Regular cardiac myocyte (primary cell): Measurements from ENCODE around the gene KRTAP1-4. TPM values are rescaled to one million over a fixed set of nuclear protein-coding genes. Genes with fewer than 3 reads are reported as not detected.

Experiments
- total RNA-seq: library from RNA; depleted of rRNA; stranded (reverse); fragments of >200 nt; gene quantifications from 2 replicates; pipeline ENCODE4 v1.2.3, GENCODE V29; 2014

Gene KRTAP1-4
- not detected in 2 replicates for total RNA-seq

DNA sequence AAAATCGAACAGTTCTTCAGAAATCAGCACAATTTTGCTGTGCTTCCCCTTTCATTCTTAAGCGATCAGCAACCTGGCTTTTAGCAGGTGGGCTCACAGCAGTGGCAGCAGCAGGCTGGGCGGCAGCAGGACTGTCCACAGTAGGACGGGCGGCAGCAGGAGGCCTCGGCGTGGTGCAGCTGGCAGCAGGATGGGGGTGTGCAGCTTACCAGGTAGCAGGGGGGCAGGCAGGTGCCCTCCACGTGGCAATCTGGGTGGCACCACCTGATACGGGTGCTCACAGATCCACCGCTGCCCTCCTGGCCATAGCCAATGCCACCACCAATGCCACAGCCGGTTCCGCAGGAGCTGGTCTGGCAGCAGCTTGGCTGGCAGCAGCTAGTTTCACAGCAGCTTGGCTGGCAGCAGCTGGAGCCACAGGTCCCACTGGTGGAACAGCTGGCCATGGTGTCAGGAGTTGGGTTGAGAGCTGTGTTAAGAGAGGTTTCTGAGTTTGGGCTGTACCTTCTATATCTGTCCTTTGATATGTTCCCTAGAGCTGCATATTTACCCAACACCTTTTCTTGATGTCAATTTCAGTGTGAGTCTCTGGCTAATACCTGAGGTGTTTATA, at the start of gene KRTAP1-4:
TSS of gene KRTAP1-4 (minus strand) at position 563 of the 613 bp plus-strand sequence. CDS start at position 446, 117 bp downstream.

DNA sequence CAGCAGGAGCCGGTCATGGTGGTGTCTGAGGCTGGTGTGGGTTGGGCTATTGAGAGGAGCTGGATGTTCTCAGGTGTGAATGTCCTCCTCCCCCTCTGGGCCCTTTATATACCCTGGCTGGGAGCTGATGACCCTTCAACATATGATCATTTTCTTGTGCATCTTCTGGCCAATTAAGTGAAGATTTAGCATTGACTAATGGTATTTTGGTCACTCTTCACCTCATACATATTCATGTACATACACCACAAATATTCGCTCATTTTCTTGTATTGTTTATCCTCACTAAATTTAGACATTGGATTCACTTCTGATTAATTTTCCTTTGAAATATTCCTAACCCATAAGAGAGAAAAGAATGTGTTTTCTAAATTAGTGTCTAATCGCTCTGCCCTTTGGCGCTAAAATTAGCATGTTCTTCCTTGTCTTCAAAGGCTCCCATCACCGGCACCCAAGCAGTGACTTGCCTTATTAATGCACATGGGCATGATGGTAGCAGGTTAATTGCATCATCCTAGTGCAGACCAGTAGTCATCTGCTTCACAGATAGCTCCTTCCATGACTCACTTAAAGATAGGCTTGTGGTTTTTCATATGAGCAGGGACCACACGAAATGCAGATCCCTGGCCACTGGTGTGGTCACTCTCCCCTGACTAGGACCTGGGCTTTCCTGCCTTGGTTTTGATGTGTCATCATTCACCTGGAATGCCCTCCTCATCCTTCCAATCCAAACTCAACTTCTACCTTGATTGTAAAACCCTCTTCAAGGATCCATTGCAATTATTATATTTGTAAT, 36.0 kb upstream of the KRTAP1-4 start, which contains the start of gene KRTAP2-4:
TSS of gene KRTAP2-4 (minus strand) at position 51 of the 796 bp plus-strand sequence. CDS start at position 17, 34 bp downstream.

GRCh38 chr17:41060052-41060604, 30.1 kb upstream of the KRTAP1-4 start, which contains the start of gene KRTAP2-3:
Gene KRTAP2-3, minus strand, starts transcription at chr17:41060114. Its CDS starts 64 bp downstream, at chr17:41060050.

GRCh38 chr17:41055130-41055529, 25.1 kb upstream of the KRTAP1-4 start, which contains the start of gene KRTAP2-2:
Gene KRTAP2-2, minus strand, starts transcription at chr17:41055230. Its CDS starts 19 bp downstream, at chr17:41055211.

GRCh38 chr17:41046735-41047465, 16.9 kb upstream of the KRTAP1-4 start, which contains the start of gene KRTAP2-1:
Gene KRTAP2-1, minus strand, starts transcription at chr17:41047316. Its CDS starts 49 bp downstream, at chr17:41047267.

DNA sequence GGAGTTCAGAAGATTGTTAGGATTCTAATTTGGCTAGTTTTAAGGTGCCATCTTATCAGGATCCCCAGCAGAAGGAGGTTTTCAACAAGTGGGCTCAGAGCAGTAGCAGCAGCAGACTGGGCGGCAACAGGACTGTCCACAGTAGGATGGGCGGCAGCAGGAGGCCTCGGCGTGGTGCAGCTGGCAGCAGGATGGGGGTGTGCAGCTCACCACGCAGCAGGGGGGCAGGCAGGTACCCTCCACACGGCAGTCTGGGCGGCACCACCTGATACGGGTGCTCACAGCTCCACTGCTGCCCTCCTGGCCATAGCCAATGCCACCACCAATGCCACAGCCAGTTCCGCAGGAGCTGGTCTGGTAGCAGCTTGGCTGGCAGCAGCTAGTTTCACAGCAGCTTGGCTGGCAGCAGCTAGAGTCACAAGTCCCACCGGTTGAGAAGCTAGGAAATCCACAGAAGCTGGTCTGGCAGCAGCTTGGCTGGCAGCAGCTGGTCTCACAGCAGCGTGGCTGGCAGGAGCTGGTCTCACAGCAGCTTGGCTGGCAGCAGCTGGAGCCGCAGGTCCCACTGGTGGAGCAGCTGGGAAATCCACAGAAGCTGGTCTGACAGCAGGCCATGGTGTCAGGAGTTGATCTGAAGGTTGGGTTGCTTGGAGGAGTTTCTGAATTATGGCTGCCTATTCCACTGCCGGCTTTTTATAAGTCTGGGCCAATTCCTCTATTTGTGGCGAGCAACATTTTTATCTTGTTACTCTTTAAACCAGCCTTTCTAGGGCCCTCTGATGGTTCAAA, 11.0 kb upstream of the KRTAP1-4 start, which contains the start of gene KRTAP1-1:
TSS of gene KRTAP1-1 (minus strand) at position 668 of the 789 bp plus-strand sequence. CDS start at position 615, 53 bp downstream.

DNA sequence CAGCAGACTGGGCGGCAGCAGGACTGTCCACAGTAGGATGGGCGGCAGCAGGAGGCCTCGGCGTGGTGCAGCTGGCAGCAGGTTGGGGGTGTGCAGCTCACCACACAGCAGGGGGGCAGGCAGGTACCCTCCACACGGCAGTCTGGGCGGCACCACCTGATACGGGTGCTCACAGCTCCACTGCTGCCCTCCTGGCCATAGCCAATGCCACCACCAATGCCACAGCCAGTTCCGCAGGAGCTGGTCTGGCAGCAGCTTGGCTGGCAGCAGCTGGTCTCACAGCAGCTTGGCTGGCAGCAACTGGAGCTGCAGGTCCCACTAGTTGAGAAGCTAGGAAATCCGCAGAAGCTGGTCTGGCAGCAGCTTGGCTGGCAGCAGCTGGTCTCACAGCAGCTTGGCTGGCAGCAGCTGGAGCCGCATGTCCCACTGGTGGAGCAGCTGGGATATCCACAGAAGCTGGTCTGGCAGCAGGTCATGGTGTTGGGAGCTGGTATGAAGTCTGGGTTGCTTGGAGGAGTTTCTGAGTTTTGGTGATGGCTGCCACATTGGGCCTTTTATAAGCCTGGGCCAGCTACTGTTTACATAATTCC, 4.4 kb upstream of the KRTAP1-4 start, which contains the start of gene KRTAP1-3:
TSS of gene KRTAP1-3 (minus strand) at position 529 of the 590 bp plus-strand sequence. CDS start at position 476, 53 bp downstream.

GRCh38 chr17:41026715-41027471, 3.1 kb downstream of the KRTAP1-4 start, which contains the start of gene KRTAP1-5:
Gene KRTAP1-5, minus strand, starts transcription at chr17:41027208. Its CDS starts 53 bp downstream, at chr17:41027155.

DNA sequence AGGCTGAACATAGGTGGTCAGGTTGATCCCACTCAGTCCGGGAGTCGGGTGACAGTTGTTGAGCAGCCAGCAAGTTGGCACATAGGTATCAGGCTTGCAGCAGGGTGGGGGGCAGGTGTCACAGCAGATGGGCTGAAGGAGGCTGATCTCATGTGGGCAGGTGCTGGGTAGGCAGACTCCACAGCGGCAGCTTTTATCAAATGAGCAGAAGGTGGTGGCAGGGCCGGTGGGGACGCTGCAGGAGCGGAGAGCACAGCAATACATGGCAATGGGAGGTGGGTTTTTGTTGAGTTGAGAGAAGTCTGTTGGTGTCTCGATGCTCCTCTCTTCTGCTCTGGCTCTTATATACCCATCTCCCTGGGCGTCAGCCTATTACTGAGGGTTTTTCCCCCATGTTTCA, 21.2 kb downstream of the KRTAP1-4 start, which contains the start of gene KRTAP3-1:
TSS of gene KRTAP3-1 (minus strand) at position 318 of the 400 bp plus-strand sequence. CDS start at position 264, 54 bp downstream.

DNA sequence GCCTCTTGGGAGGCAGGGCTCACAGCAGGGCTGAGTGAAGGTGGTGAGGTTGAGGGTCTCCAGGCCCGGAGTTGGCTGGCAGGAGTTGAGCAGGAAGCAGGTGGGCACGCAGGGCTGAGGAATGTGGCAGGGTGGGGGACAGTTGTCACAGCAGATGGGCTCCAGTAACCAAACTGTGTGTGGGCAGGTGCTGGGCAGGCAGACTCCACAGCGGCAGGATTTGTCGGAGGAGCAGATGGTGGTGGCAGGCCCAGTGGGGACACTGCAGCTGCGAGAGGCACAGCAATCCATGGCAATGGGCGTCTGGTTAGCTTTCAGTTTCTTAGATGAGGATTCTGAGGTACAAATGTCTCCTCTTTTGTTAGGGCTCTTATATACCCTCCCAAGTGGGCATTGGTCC, 30.4 kb downstream of the KRTAP1-4 start, which contains the start of gene KRTAP3-2:
TSS of gene KRTAP3-2 (minus strand) at position 344 of the 400 bp plus-strand sequence. CDS start at position 291, 53 bp downstream.

DNA sequence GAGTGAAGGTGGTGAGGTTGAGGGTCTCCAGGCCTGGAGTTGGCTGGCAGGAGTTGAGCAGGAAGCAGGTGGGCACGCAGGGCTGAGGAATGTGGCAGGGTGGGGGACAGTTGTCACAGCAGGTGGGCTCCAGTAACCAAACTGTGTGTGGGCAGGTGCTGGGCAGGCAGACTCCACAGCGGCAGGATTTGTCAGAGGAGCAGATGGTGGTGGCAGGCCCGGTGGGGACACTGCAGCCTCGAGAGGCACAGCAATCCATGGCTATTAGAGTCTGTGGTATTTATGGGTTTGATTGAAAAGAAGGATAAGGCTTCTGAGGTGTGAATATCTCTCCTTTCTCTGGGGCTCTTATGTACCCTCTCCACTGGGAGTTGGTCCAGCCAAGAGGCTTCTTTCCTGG, 36.2 kb downstream of the KRTAP1-4 start, which contains the start of gene KRTAP3-3:
TSS of gene KRTAP3-3 (minus strand) at position 326 of the 400 bp plus-strand sequence. CDS start at position 259, 67 bp downstream.

GRCh38 chr17:40984226-40984625, 45.8 kb downstream of the KRTAP1-4 start, which contains the start of gene KRT40:
Gene KRT40, minus strand, starts transcription at chr17:40984326. Its CDS starts 53 bp downstream, at chr17:40984273.

Other genes with a start within 250 kb of the KRTAP1-4 start
- gene KRT27, start 247.6 kb downstream of the KRTAP1-4 start, total RNA-seq: not detected in 2 replicates
- not detected in 2 replicates for gene KRT28, start 230.2 kb downstream of the KRTAP1-4 start, total RNA-seq
- 3.9 and 8.8 TPM in 2 replicates for gene KRT10, start 207.6 kb downstream of the KRTAP1-4 start, total RNA-seq
- not detected in 2 replicates for gene KRT12, start 163.0 kb downstream of the KRTAP1-4 start, total RNA-seq
- not detected in 2 replicates for gene KRT20, start 145.0 kb downstream of the KRTAP1-4 start, total RNA-seq
- gene KRT23, start 92.5 kb downstream of the KRTAP1-4 start, total RNA-seq: under 0.01 TPM in 1 of 2 replicates, not detected in the other
- 0.28 TPM in 1 of 2 replicates, not detected in the other for gene KRT39, start 63.2 kb downstream of the KRTAP1-4 start, total RNA-seq
- not detected in 2 replicates for gene KRT40, start 45.9 kb downstream of the KRTAP1-4 start, total RNA-seq
- gene KRTAP3-3, start 36.0 kb downstream of the KRTAP1-4 start, total RNA-seq: not detected in 2 replicates
- gene KRTAP3-2, start 30.3 kb downstream of the KRTAP1-4 start, total RNA-seq: not detected in 2 replicates
- not detected in 2 replicates for gene KRTAP3-1, start 21.1 kb downstream of the KRTAP1-4 start, total RNA-seq
- 1.9 and 5.1 TPM in 2 replicates for gene KRTAP1-5, start 3.0 kb downstream of the KRTAP1-4 start, total RNA-seq
- gene KRTAP1-3, start 4.7 kb upstream of the KRTAP1-4 start, total RNA-seq: not detected in 2 replicates
- under 0.01 TPM in 1 of 2 replicates, not detected in the other for gene KRTAP1-1, start 11.3 kb upstream of the KRTAP1-4 start, total RNA-seq
- not detected in 2 replicates for gene KRTAP2-1, start 17.1 kb upstream of the KRTAP1-4 start, total RNA-seq
- not detected in 2 replicates for gene KRTAP2-2, start 25.0 kb upstream of the KRTAP1-4 start, total RNA-seq
- under 0.01 and 0.77 TPM in 2 replicates for gene KRTAP2-3, start 29.9 kb upstream of the KRTAP1-4 start, total RNA-seq
- gene KRTAP2-4, start 35.7 kb upstream of the KRTAP1-4 start, total RNA-seq: 0.28 TPM in 1 of 2 replicates, not detected in the other
- not detected in 2 replicates for gene KRTAP4-7, start 54.0 kb upstream of the KRTAP1-4 start, total RNA-seq
- gene KRTAP4-8, start 67.9 kb upstream of the KRTAP1-4 start, total RNA-seq: not detected in 2 replicates
- gene KRTAP4-16, start 72.0 kb upstream of the KRTAP1-4 start, total RNA-seq: not detected in 2 replicates
- gene KRTAP4-9, start 75.2 kb upstream of the KRTAP1-4 start, total RNA-seq: not detected in 2 replicates
- not detected in 2 replicates for gene KRTAP4-11, start 88.2 kb upstream of the KRTAP1-4 start, total RNA-seq
- gene KRTAP4-12, start 94.0 kb upstream of the KRTAP1-4 start, total RNA-seq: not detected in 2 replicates
- not detected in 2 replicates for gene KRTAP4-6, start 110.3 kb upstream of the KRTAP1-4 start, total RNA-seq
- gene KRTAP4-5, start 119.6 kb upstream of the KRTAP1-4 start, total RNA-seq: not detected in 2 replicates
- gene KRTAP4-4, start 130.6 kb upstream of the KRTAP1-4 start, total RNA-seq: not detected in 2 replicates
- gene KRTAP4-3, start 138.0 kb upstream of the KRTAP1-4 start, total RNA-seq: not detected in 2 replicates
- not detected in 2 replicates for gene KRTAP4-2, start 148.0 kb upstream of the KRTAP1-4 start, total RNA-seq
- gene KRTAP4-1, start 154.7 kb upstream of the KRTAP1-4 start, total RNA-seq: not detected in 2 replicates
- gene KRTAP9-1, start 159.7 kb upstream of the KRTAP1-4 start, total RNA-seq: not detected in 2 replicates
- not detected in 2 replicates for gene KRTAP9-2, start 196.5 kb upstream of the KRTAP1-4 start, total RNA-seq
- not detected in 2 replicates for gene KRTAP9-3, start 202.3 kb upstream of the KRTAP1-4 start, total RNA-seq
- gene KRTAP9-8, start 207.8 kb upstream of the KRTAP1-4 start, total RNA-seq: not detected in 2 replicates
- gene KRTAP9-4, start 219.5 kb upstream of the KRTAP1-4 start, total RNA-seq: not detected in 2 replicates
- gene KRTAP9-9, start 225.2 kb upstream of the KRTAP1-4 start, total RNA-seq: not detected in 2 replicates
- not detected in 2 replicates for gene KRTAP9-6, start 235.2 kb upstream of the KRTAP1-4 start, total RNA-seq
- gene KRTAP9-7, start 245.5 kb upstream of the KRTAP1-4 start, total RNA-seq: not detected in 2 replicates